GM18511 (cell line): Measurements from ENCODE around the gene KRT38.
"Not testable (repeated sequence)": the region's sequence is repeated elsewhere in the genome, so short reads cannot be mapped to it uniquely, and the experiment has no call there.

ENCODE experiments used
- ATAC-seq: cut with Tn5 transposase; IDR thresholded peaks from one replicate; pipeline ENCODE4 v1.9.1; 2021; ENCODE audit warnings: mild to moderate bottlenecking, moderate library complexity; ENCODE audit not compliant: unreplicated experiment

Gene KRT38

GRCh38 chr17:41463746-41464145 lies 23.0 kb upstream of the KRT38 start:
- no peak for ATAC-seq

DNA sequence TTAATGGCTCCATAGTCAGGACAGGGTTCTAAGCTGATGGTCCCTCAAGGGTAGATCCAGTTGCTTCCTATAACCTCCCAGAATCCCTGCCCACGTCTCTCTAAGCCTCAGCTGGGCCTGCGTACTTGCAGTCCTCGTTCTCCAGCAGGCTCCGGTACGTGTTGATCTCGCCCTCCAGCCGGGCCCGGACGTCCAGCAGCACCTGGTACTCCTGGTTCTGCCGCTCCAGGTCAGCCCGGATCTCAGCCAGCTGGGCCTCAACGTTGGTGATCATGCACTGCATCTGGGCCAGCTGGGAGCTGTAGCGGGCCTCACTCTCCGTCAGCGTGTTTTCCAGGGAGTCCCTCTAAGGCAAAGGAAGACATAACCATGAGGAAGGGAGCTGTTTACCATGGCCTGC lies 21.9 kb upstream of the KRT38 start:
- ATAC-seq: no peak

DNA sequence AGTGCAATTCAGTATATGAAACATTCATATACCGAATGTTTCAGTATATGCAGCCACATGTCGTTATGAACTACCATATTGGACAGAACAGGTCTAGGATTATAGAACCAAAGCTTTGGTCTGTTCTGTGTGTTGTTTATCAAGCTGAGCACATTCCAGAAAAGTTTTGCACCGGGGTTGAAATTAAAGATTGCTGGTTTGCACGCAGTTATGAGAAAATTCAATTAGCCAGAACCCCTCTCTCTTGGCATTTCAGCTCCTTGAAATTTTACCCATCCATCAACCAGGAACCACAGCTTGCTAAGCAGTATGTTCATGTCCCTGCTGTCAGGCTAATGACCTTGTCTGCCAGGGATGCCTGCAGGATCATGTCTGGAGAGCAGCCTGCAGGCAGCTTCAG lies 16.9 kb upstream of the KRT38 start:
- no peak for ATAC-seq

DNA sequence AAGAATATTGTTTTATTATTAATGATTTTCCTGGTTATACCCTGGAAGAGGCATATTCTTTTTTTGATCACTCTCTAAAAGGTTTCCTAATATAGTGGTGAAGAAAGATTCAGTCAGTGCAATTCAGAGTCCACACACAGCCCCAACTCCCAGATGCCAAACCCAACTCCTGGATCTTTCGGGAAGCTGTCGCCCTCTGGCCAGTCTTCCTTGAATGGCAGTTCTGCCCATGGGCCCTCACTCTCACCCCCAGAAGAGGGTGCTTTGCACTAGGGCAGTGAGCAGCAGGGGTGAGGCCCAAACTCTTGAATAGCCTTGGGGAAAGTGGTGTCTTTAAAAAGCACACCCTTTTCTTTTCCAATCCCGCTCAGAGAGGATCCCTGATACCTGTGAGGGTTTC lies 15.4 kb upstream of the KRT38 start:
- no peak for ATAC-seq

DNA sequence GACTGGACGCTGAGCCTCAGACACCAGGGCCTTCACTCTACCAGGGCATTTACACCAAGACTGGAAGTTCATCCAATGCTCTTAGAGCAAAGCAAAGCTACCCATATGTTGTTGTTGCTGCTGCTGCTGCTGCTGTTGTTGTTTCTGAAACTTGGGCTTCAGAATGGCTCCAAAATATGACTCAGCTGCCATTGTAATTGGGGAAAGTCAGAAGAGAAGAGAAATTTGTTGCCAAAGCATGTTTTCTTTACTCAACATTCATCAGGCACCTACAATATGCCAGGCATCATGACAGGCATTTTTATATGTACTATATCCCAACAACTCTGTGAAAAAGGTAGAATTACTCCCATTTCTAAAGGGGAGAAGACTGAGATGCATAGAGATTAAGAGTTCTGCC lies 14.5 kb upstream of the KRT38 start:
- ATAC-seq: no peak

- ATAC-seq: no peak
Measured at GRCh38 chr17:41453066-41453465, 12.3 kb upstream of the KRT38 start.

DNA sequence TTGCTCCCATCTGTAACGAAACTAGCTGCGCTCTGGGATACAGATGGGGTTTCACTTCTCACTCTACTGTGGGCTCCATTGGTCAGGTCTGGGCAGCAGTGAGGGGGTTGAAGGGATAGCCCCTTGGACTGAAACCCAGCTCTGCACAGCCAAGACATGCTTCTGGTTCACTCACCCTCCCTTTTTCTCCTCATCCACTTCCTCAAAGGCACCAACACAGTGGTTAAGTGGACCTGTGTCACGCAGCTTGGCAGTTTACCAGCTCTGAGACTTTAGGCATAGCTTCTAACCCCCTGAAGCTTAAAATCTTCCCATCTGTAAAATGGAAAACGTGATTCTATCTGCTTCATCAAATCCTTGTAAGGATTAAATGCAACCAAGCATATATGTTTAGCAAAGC lies 11.5 kb upstream of the KRT38 start:
- ATAC-seq: no peak

- no peak for ATAC-seq
Measured at GRCh38 chr17:41451154-41451728, 10.5 kb upstream of the KRT38 start.

GRCh38 chr17:41449008-41449407 lies 8.2 kb upstream of the KRT38 start:
- ATAC-seq: no peak

- no peak for ATAC-seq
Measured at GRCh38 chr17:41448506-41448905, 7.7 kb upstream of the KRT38 start.

- no peak for ATAC-seq
Measured at GRCh38 chr17:41446806-41447205, 6.0 kb upstream of the KRT38 start.

DNA sequence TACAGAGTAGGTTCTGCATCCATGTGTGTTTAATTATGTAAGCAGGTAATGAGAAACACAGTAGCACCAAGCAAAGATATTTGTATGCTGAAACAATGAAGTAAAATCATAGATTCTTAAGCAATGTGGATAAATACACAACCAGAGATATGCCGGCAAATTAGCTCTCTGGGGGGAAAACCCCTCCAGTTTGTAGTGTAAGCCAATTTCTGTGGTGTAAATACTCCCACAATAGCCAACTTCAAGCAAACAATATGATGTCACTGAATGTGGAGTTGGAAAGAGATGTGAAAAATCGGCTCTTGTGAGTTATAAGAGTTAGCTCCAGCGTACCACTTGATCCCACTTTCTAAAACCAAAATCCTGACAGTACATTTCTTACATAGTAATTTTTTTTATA lies 3.9 kb upstream of the KRT38 start:
- no peak for ATAC-seq

GRCh38 chr17:41444186-41444585 lies 3.4 kb upstream of the KRT38 start:
- no peak for ATAC-seq

GRCh38 chr17:41442739-41443138 lies 2.0 kb upstream of the KRT38 start:
- no peak for ATAC-seq

GRCh38 chr17:41439375-41439774 lies 1.4 kb downstream of the KRT38 start:
- no peak for ATAC-seq

DNA sequence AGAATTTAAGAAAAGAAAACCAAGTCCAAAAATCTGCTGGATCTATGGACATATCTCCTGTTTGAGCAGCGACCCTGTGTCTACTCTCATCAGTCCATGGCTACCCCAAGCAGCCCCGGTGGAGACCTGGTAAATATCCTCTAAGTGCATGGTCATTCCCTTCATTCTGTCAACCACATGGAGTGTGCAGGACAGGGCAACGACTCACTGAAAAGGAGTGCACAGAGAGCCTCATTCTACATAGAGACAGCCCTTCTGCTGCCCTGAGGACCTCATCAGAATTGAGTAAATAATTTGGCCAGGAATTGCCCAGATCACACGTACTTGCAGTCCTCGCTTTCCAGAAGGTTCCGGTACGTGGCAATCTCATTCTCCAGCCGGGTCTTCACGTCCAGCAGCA lies 3.0 kb downstream of the KRT38 start:
- no peak for ATAC-seq

DNA sequence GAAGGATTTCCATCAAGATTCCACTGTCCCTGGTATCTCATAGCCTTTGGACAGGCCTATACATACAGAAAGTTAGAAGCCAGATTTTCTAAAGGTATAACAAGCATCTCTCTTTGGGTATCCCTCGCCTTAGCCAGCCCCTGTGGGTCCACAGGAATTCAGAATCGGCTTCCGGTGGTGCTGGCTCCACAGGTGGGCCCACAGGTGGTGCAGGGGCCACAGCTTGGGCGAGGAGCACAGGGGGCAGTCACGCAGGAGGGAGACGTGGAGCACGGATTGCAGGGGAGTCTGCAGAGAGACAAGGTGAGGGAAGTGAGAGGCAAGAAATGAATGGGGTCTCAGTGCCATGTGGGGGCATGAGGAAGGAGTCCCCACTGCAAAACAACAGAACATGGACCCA lies 3.5 kb downstream of the KRT38 start:
- ATAC-seq: no peak

DNA sequence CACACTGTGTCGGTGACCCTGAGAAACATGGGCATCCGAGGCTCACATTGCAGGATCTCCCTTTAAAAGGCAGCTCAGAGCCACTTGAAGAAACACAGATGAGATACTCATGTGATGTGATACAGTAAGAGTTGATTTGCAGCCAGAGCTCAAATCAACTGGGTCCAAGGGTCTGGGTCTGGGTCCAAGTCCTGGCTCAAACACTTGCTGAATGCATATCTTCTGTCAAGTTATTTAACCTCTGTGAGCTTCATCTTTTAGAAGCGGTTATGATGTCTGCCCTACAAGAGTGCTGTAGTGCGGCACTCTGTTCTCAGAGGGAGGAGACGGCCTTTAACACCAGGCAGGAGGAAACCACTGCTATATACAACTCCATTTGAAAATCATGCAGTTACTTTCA lies 6.4 kb downstream of the KRT38 start:
- no peak for ATAC-seq

DNA sequence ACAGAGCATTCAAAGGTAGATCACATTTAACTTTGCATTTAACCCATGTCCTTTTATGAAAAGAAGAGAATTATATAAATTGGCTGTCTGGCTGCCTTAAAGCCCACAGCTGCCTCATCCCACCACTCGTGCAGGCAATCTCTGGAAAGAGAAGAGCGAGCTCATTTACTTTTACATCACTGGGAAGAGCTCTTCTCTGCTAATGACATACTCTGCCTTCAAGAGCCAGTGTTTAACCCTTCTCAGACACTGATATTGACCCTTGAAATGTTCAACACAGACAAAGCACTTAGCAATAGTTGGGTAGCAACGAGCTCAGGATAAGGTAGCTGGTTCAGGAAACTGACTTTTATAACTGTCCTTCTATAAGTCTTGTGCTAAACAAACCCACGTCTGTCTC lies 6.8 kb downstream of the KRT38 start:
- no peak for ATAC-seq

DNA sequence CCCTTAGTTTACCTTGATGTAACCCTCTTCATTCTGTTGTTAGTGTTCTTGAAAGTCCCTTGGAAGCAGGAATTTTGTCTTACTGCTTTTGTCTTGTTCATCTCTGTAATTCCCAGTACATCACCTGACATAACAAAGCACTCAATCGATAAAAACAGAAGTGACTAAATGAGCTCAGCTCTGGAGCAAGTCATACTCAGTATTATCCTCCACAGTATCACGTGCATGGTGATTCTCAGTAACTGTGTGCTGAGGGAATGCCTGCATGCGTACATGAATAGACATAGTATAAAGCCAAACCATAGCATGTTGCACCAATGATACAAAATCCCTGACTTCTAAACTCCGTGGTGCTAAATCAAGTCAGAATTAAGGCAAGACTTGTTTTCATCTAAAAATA lies 7.2 kb downstream of the KRT38 start:
- ATAC-seq: no peak

DNA sequence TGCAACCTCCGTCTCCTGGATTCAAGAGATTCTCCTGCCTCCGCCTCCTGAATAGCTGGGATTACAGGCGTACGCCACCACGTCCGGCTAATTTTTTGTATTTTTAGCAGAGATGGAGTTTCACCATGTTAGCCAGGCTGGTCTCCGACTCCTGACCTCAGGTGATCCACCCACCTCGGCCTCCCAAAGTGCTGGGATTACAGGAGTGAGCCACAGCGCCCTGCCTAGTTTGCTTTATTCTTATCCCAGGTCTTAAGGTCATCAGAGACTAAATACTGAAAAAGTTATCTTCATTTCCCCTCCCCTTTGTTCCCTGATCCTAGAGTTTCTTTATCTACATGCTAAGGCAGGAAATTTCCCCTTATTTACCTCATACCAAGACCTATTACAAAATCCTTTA lies 10.4 kb downstream of the KRT38 start:
- not testable (repeated sequence) for ATAC-seq

GRCh38 chr17:41429667-41430066 lies 11.1 kb downstream of the KRT38 start:
- ATAC-seq: no peak

GRCh38 chr17:41428591-41429291 lies 12.0 kb downstream of the KRT38 start:
- ATAC-seq: no peak
